HepG2 (cell line): Measurements from ENCODE around the gene HSPA5. TPM values are rescaled to one million over a fixed set of nuclear protein-coding genes. Genes with fewer than 3 reads are reported as not detected.

ENCODE experiments used
- BORCS8-MEF2B ChIP-seq: sonication (generic); formaldehyde crosslinking; IDR thresholded peaks from 2 replicates; pipeline ENCODE4 v1.8.0; 2022; ENCODE audit warnings: mild to moderate bottlenecking, missing genetic modification reagents
- CERS6 ChIP-seq: sonication (generic); formaldehyde crosslinking; IDR thresholded peaks from 2 replicates; pipeline ENCODE4 v1.5.0; 2020; ENCODE audit warnings: missing genetic modification reagents
- FOXO1 ChIP-seq: sonication (generic); formaldehyde crosslinking; IDR thresholded peaks from 2 replicates; pipeline ENCODE4 v1.4.0; 2020; ENCODE audit warnings: missing genetic modification reagents
- NFKB2 ChIP-seq: sonication (generic); formaldehyde crosslinking; IDR thresholded peaks from 2 replicates; pipeline ENCODE4 v1.4.0; 2020; ENCODE audit warnings: missing genetic modification reagents, borderline replicate concordance
- SP140L ChIP-seq: sonication (generic); formaldehyde crosslinking; IDR thresholded peaks from 2 replicates; pipeline ENCODE4 v1.4.0; 2020; ENCODE audit warnings: missing genetic modification reagents, borderline replicate concordance
- TEAD3 ChIP-seq: optimal IDR thresholded peaks from 2 replicates; pipeline ENCODE3; 2016; ENCODE audit warnings: borderline replicate concordance
- ZNF33B ChIP-seq: sonication (generic); formaldehyde crosslinking; IDR thresholded peaks from 2 replicates; pipeline ENCODE4 v1.5.1; 2020; ENCODE audit warnings: mild to moderate bottlenecking, missing genetic modification reagents
- ZNF430 ChIP-seq: sonication (generic); formaldehyde crosslinking; IDR thresholded peaks from 2 replicates; pipeline ENCODE4 v1.9.0; 2021; ENCODE audit warnings: mild to moderate bottlenecking, missing genetic modification reagents
- ZNF558 ChIP-seq: sonication (generic); formaldehyde crosslinking; IDR thresholded peaks from 2 replicates; pipeline ENCODE4 v1.9.0; 2022; ENCODE audit warnings: mild to moderate bottlenecking, missing genetic modification reagents, borderline replicate concordance
- ZNF883 ChIP-seq: sonication (generic); formaldehyde crosslinking; IDR thresholded peaks from 2 replicates; pipeline ENCODE4 v1.5.1; 2020; ENCODE audit warnings: mild to moderate bottlenecking, missing genetic modification reagents; ENCODE audit errors: not compliant biosample characterization
- ZSCAN30 ChIP-seq: sonication (generic); formaldehyde crosslinking; IDR thresholded peaks from 2 replicates; pipeline ENCODE4 v1.5.0; 2020; ENCODE audit warnings: mild to moderate bottlenecking, missing genetic modification reagents
- polyA plus RNA-seq, 8 experiments: library from polyadenylated mRNA; depleted of rRNA in 3 of 8; stranded (reverse) in 7 of 8; unstranded in 1 of 8; fragments of >200 nt; fragmentation: Illumina TruSeq in 4 of 8; extraction: Trizol in 4 of 8; gene quantifications; 2 replicates each; pipeline versions ENCODE4 v1.2.1 to v1.2.3, GENCODE V29; 2011 to 2016; ENCODE audit warnings: low read depth in 4 of 8, missing spikeins in 1 of 8, mixed read lengths in 1 of 8; ENCODE audit not compliant: insufficient read depth in 1 of 8
- total RNA-seq, 5 experiments: library from RNA; depleted of rRNA; stranded (reverse); fragments of >200 nt; fragmentation: Illumina TruSeq; extraction: Trizol; gene quantifications; 2 replicates each; pipeline ENCODE4 v1.2.3, GENCODE V29; 2016; ENCODE audit warnings: low read depth in 1 of 5
- TF ChIP-seq, protein P1 (sequence below), 2 experiments: sonication (generic) in 1 of 2; formaldehyde crosslinking in 1 of 2; IDR thresholded peaks; 2 replicates each; pipeline versions ENCODE4 v1.4.0 to v1.6.1; 2016 to 2020; ENCODE audit warnings: borderline replicate concordance in 1 of 2, low read depth in 1 of 2, mild to moderate bottlenecking in 1 of 2, missing genetic modification reagents in 1 of 2
- TF ChIP-seq, protein P2 (sequence below): sonication (generic); formaldehyde crosslinking; IDR thresholded peaks from 2 replicates; pipeline ENCODE4 v1.4.0; 2020; ENCODE audit warnings: missing genetic modification reagents

Gene HSPA5
- total and polyA plus RNA-seq, 2 of the 13 experiments (the other 11 are each of a cell fraction or from before 2014, with no cell fraction given): 201 to 206 TPM

- TF ChIP-seq CERS6 (CRISPR knock-in tag) (no peak), BORCS8-MEF2B (CRISPR knock-in tag) (peak; percentile 77; the same call in 1 of the 2 replicates), NFKB2 (CRISPR knock-in tag) (peak; percentile 70; the same call in 1 of the 2 replicates), TEAD3 (CRISPR knock-in tag) (peak; percentile 6), ZNF430 (CRISPR knock-in tag) (peak; percentile 64), ZSCAN30 (CRISPR knock-in tag) (peak; percentile 61; the same call in 1 of the 2 replicates), ZNF33B (0 out of 2 replicates have a peak, but pooled peaks have one; percentile 58), SP140L (CRISPR knock-in tag) (no peak), FOXO1 (CRISPR knock-in tag) (peak; percentile 12; the same call in 1 of the 2 replicates), ZNF883 (peak; percentile 88), ZNF558 (CRISPR knock-in tag) (no peak)
- TF ChIP-seq, protein P1, sequence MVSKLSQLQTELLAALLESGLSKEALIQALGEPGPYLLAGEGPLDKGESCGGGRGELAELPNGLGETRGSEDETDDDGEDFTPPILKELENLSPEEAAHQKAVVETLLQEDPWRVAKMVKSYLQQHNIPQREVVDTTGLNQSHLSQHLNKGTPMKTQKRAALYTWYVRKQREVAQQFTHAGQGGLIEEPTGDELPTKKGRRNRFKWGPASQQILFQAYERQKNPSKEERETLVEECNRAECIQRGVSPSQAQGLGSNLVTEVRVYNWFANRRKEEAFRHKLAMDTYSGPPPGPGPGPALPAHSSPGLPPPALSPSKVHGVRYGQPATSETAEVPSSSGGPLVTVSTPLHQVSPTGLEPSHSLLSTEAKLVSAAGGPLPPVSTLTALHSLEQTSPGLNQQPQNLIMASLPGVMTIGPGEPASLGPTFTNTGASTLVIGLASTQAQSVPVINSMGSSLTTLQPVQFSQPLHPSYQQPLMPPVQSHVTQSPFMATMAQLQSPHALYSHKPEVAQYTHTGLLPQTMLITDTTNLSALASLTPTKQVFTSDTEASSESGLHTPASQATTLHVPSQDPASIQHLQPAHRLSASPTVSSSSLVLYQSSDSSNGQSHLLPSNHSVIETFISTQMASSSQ (IDR thresholded peaks at IDR 0.05; ENCODE audit: low read depth): no peak; the same call in 1 of the 2 replicates
- TF ChIP-seq, protein P1 (CRISPR knock-in tag; IDR thresholded peaks at IDR 0.05; ENCODE audit: borderline replicate concordance): peak; percentile 42; the same call in 1 of the 2 replicates
- TF ChIP-seq, protein P2, sequence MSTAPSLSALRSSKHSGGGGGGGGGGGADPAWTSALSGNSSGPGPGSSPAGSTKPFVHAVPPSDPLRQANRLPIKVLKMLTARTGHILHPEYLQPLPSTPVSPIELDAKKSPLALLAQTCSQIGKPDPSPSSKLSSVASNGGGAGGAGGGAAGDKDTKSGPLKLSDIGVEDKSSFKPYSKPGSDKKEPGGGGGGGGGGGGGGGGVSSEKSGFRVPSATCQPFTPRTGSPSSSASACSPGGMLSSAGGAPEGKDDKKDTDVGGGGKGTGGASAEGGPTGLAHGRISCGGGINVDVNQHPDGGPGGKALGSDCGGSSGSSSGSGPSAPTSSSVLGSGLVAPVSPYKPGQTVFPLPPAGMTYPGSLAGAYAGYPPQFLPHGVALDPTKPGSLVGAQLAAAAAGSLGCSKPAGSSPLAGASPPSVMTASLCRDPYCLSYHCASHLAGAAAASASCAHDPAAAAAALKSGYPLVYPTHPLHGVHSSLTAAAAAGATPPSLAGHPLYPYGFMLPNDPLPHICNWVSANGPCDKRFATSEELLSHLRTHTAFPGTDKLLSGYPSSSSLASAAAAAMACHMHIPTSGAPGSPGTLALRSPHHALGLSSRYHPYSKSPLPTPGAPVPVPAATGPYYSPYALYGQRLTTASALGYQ (CRISPR knock-in tag): no peak
Measured at GRCh38 chr9:125241000-125241862, at the start of gene HSPA5 (continued).
